Measurements from ENCODE around the gene CEND1.

CEND1 gene

GRCh38 chr11:811446-812245 is 21.8 kb upstream of the CEND1 start:
- no peak for DNase-seq

- no peak for DNase-seq
Measured at GRCh38 chr11:810040-810567, 20.2 kb upstream of the CEND1 start.

GRCh38 chr11:809287-810039 is 19.6 kb upstream of the CEND1 start, which contains the start of gene RPLP2:
TSS of gene RPLP2 (plus strand) at chr11:809967. CDS start at chr11:810235, 268 bp downstream.
- peak; percentile 94 for DNase-seq

- DNase-seq = no peak
Measured at GRCh38 chr11:808427-809286, 18.8 kb upstream of the CEND1 start.

- no peak for DNase-seq
Measured at GRCh38 chr11:804599-804964, 14.7 kb upstream of the CEND1 start.

- DNase-seq = no peak
Measured at GRCh38 chr11:803770-804598, 14.1 kb upstream of the CEND1 start.

- DNase-seq = no peak
Measured at GRCh38 chr11:803467-803742, 13.5 kb upstream of the CEND1 start.

GRCh38 chr11:802693-803466 is 13.0 kb upstream of the CEND1 start:
- DNase-seq = no peak

- no peak for DNase-seq
Measured at GRCh38 chr11:802018-802617, 12.2 kb upstream of the CEND1 start.

- no peak for DNase-seq
Measured at GRCh38 chr11:801097-801780, 11.3 kb upstream of the CEND1 start.

GRCh38 chr11:800473-800872 is 10.6 kb upstream of the CEND1 start:
- no peak for DNase-seq

GRCh38 chr11:799641-800316 is 9.9 kb upstream of the CEND1 start:
- DNase-seq = no peak

GRCh38 chr11:798093-798713 is 8.3 kb upstream of the CEND1 start, which contains the start of gene SLC25A22:
TSS of gene SLC25A22 (minus strand) at chr11:798281. CDS start at chr11:795006, 3,275 bp downstream.
- DNase-seq = peak; percentile 77

GRCh38 chr11:797296-798092 is 7.6 kb upstream of the CEND1 start:
- peak; percentile 77 for DNase-seq

- DNase-seq = no peak
Measured at GRCh38 chr11:796565-797295, 6.8 kb upstream of the CEND1 start.

- DNase-seq = peak; percentile 40
Measured at GRCh38 chr11:795634-796564, 6.0 kb upstream of the CEND1 start.

All from NCI-H1092 (cell line).